Transverse colon (tissue), 4 donors: ENCODE data around the gene AK9. TPM values are rescaled to one million over a fixed set of nuclear protein-coding genes. Genes with fewer than 3 reads are reported as not detected.
"Not testable (repeated sequence)": the region's sequence is repeated elsewhere in the genome, so short reads cannot be mapped to it uniquely, and the experiment has no call there.

Experiments
- DNase-seq: peaks from one replicate; pipeline ENCODE4 v3.0.0-alpha.2; 2019
- H3K27ac ChIP-seq, 4 donors: fragments of 200-600 bp; sonication (generic); 2 replicates each; pipeline ENCODE4 v1.5.1; 2016 to 2018; ENCODE audit warnings: inconsistent platforms in 4 of 4
- H3K27me3 ChIP-seq: fragments of 200-600 bp; sonication (generic); 2 replicates; pipeline ENCODE4 v1.5.1; 2017; ENCODE audit warnings: inconsistent platforms
- H3K36me3 ChIP-seq, 4 donors: fragments of 200-600 bp; sonication (generic); 2 replicates each; pipeline ENCODE4 v1.5.1; 2017 to 2019; ENCODE audit warnings: inconsistent platforms in 4 of 4
- H3K4me1 ChIP-seq, 4 donors: fragments of 200-600 bp; sonication (generic); 2 replicates each; pipeline ENCODE4 v1.5.1; 2017 to 2020; ENCODE audit warnings: inconsistent platforms in 4 of 4
- H3K4me3 ChIP-seq, 4 donors: fragments of 200-600 bp; sonication (generic); 1 replicate in 1 of 4; 2 replicates in 3 of 4; pipeline versions ENCODE4 v1.5.1 to v1.6.1; 2017 to 2019; ENCODE audit warnings: inconsistent platforms in 4 of 4
- H3K9me3 ChIP-seq, 2 donors: fragments of 200-600 bp; sonication (generic); 2 replicates each; pipeline ENCODE4 v1.5.1; 2017 to 2019; ENCODE audit warnings: inconsistent platforms in 2 of 2
- EP300 ChIP-seq: sonication (generic); formaldehyde crosslinking; IDR thresholded peaks from one replicate; pipeline ENCODE4 v1.6.1; 2017; ENCODE audit warnings: antibody characterized with exemption, low read depth
- POLR2A ChIP-seq: fragments of 450-650 bp; IDR thresholded peaks from one replicate; pipeline ENCODE4 v1.6.1; 2016; ENCODE audit warnings: antibody characterized with exemption, mild to moderate bottlenecking, moderate library complexity
- POLR2AphosphoS5 ChIP-seq, 3 donors: sonication (generic); formaldehyde crosslinking; IDR thresholded peaks; one replicate each; pipeline ENCODE4 v1.6.1; 2016; ENCODE audit warnings: antibody characterized with exemption in 3 of 3
- WGBS, 2 donors: methylation state at CpG; one replicate each; pipeline ENCODE4 v1.1.5; 2018; ENCODE audit warnings: low coverage in 1 of 2; 5-methylcytosine and 5-hydroxymethylcytosine counted together
- in situ Hi-C, 4 donors: fragments of 200-750 bp; cut with MboI; loops; one replicate each; pipeline versions ENCODE4 v1.15.0 to v1.15.1; 2017; ENCODE audit warnings: low sequenced_read_pairs in 3 of 4, low pct_ligation_motif_present in 1 of 4, low pct_unique_long_range_greater_than_20kb in 1 of 4
- intact Hi-C: fragments of 100-400 bp; cut with DNase I; formaldehyde crosslinking; loops from one replicate; pipeline ENCODE4 v1.15.1; 2023; ENCODE audit warnings: low total_unique reads
- total RNA-seq, 4 donors: library from RNA; depleted of rRNA; stranded (reverse); fragments of >200 nt; gene quantifications; one replicate each; pipeline ENCODE4 v1.1.0, GENCODE V29; 2016
- TF ChIP-seq, protein P1 (sequence below), 5 experiments: fragments of 200-600 bp in 3 of 5; fragments of 450-650 bp in 2 of 5; sonication (generic) in 3 of 5; IDR thresholded peaks; 1 replicate in 2 of 5; 2 replicates in 3 of 5; pipeline ENCODE4 v1.5.1; 2016 to 2017; ENCODE audit warnings: antibody characterized with exemption in 5 of 5, inconsistent platforms in 3 of 5, mild to moderate bottlenecking in 2 of 5, moderate library complexity in 1 of 5

AK9 gene
- total RNA-seq, 4 donors from 2014 or later = 12.0 to 32.0 (median 23.2) TPM

DNA sequence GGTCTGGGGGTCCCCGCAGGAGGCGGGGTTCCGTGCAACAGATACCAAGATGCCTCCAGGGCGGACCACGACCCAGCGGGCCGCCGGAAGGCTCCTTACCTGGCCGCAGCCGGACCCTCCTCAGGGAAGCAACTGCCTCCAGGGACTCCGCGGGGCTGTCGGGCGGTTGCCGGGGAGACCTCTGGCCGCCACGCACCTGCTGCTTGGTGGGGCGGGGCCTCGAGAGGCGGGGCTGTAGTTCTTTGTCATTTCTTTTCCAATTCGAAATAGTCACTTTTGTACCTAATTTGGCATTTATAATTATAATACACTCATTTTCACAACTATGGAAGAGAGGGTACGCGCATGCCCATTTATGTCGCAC, 647 bp downstream of the AK9 start:
- WGBS, 2 donors = 1% methylated on average over 24 of the region's 24 CpGs; no CpG with 5 or more reads in 1 of the 2 donors
- Histone ChIP-seq H3K9me3 (no peaks in the 10 kb centered on the region), H3K27ac (peak overlapping the region; percentile 86 to 96 (median 92)), H3K27me3 (no peaks in the 10 kb centered on the region), H3K36me3 (no peaks in the 10 kb centered on the region), H3K4me1 (peaks cover 0 to 26% (median 21%) of the 10 kb centered on the region in 4 donors), H3K4me3 (peak overlapping the region; percentile 38 to 78 (median 69))
- no peak for TF ChIP-seq EP300
- in situ Hi-C loops (loop anchor here (10.0 to 25.0 kb wide), 4 partner anchors 178 to 704 kb away; partner anchors contain the start of genes PPIL6 (in 1 of the 4) and SMPD2 (in 1 of the 4)), intact Hi-C loops (no loop called here)
- DNase-seq = peak; percentile 83

DNA sequence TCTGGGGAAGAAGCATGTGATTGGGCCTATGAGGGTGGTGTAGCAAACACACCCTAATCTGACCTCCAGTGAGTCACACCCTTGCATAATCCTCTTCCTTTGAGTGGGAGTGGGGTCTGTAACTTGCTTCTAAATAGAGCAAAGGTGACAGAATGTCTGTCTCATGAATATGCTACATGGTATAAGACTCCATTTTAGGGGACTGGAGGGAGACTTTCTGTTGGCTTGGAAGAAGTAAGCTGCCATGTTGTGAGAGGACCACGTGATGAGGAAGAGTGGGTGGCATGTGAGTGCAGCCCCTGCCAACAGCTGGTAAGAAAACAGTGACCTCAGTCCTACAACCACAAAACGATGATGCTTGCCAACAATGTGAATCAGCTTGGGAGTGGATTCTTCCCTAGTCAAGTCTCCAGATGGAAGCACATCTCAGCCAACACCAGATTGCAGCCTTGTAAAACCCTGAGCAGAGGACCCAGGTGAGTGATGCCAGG, 3.7 kb downstream of the AK9 start:
- in situ Hi-C loops = loop anchor here in 3 of 4 donors (25.0 kb wide), 3 partner anchors 175 to 500 kb away; partner anchors contain the start of genes PPIL6 (in 1 of the 3) and SMPD2 (in 1 of the 3)
- 22% methylated on average over 2 of the region's 2 CpGs; no CpG with 5 or more reads in 1 of the 2 donors for WGBS, 2 donors

DNA sequence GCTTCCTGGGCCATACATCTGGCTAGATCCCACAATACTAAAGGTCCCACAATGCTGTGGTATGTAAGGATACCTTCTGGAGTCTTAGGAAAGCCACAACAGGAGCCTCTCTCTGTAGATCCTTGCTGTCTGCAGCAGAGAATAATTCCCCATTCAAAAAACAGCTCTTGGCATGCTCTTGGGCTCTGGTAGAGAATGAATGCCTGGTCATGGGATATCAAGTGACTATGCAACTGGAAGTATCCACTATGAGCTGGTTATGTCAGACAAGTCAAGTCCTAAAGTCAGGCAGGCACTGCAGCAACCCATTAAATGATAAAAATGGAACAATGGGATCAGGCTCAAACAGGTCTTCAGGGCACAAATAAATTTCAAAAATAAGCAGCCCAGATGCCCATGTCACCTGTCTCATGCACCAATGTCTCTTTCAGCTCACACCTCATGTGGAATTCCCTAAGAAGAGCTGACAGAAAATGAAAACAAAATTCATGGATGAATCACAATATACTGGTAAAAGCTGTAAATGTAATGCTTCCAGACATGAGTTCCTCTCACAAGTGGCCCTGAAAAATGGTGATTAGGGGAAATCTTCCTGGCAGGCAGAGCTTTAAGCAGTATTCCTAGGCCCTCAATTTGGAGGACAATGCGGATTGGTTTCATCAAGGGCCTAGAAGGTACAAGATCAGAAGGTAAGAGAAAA, 4.3 kb downstream of the AK9 start:
- DNase-seq = no peak
- in situ Hi-C loops = loop anchor here in 3 of 4 donors (25.0 kb wide), 3 partner anchors 174 to 499 kb away; partner anchors contain the start of genes PPIL6 (in 1 of the 3) and SMPD2 (in 1 of the 3)
- no peak overlapping the region for H3K27ac ChIP-seq
- no peaks in the 10 kb centered on the region for H3K36me3 ChIP-seq
- no peaks in the 10 kb centered on the region for H3K9me3 ChIP-seq
- intact Hi-C loops = no loop called here
- WGBS, 2 donors = 96 to 100% methylated on average over 1 of the region's 1 CpG
- peaks cover 0 to 10% (median 9%) of the 10 kb centered on the region in 4 donors for H3K4me1 ChIP-seq
- no peaks in the 10 kb centered on the region for H3K27me3 ChIP-seq
- no peak overlapping the region for H3K4me3 ChIP-seq
- TF ChIP-seq POLR2A = no peak
- TF ChIP-seq EP300 = no peak
- TF ChIP-seq POLR2AphosphoS5 (IDR thresholded peaks at IDR 0.05) = no peak
- TF ChIP-seq, protein P1, sequence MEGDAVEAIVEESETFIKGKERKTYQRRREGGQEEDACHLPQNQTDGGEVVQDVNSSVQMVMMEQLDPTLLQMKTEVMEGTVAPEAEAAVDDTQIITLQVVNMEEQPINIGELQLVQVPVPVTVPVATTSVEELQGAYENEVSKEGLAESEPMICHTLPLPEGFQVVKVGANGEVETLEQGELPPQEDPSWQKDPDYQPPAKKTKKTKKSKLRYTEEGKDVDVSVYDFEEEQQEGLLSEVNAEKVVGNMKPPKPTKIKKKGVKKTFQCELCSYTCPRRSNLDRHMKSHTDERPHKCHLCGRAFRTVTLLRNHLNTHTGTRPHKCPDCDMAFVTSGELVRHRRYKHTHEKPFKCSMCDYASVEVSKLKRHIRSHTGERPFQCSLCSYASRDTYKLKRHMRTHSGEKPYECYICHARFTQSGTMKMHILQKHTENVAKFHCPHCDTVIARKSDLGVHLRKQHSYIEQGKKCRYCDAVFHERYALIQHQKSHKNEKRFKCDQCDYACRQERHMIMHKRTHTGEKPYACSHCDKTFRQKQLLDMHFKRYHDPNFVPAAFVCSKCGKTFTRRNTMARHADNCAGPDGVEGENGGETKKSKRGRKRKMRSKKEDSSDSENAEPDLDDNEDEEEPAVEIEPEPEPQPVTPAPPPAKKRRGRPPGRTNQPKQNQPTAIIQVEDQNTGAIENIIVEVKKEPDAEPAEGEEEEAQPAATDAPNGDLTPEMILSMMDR (IDR thresholded peaks at IDR 0.05) = no peak

More for the DNA sequence above, 3.7 kb downstream of the AK9 start:
- Histone ChIP-seq H3K27me3 (no peaks in the 10 kb centered on the region), H3K9me3 (no peaks in the 10 kb centered on the region), H3K27ac (no peak overlapping the region), H3K36me3 (no peaks in the 10 kb centered on the region), H3K4me3 (no peak overlapping the region), H3K4me1 (peaks cover 0 to 16% (median 15%) of the 10 kb centered on the region in 4 donors)
- no peak for DNase-seq
- intact Hi-C loops = no loop called here
- TF ChIP-seq POLR2A (no peak), POLR2AphosphoS5 (IDR thresholded peaks at IDR 0.05) (no peak), EP300 (no peak)
- TF ChIP-seq, protein P1 (IDR thresholded peaks at IDR 0.05) = no peak

DNA sequence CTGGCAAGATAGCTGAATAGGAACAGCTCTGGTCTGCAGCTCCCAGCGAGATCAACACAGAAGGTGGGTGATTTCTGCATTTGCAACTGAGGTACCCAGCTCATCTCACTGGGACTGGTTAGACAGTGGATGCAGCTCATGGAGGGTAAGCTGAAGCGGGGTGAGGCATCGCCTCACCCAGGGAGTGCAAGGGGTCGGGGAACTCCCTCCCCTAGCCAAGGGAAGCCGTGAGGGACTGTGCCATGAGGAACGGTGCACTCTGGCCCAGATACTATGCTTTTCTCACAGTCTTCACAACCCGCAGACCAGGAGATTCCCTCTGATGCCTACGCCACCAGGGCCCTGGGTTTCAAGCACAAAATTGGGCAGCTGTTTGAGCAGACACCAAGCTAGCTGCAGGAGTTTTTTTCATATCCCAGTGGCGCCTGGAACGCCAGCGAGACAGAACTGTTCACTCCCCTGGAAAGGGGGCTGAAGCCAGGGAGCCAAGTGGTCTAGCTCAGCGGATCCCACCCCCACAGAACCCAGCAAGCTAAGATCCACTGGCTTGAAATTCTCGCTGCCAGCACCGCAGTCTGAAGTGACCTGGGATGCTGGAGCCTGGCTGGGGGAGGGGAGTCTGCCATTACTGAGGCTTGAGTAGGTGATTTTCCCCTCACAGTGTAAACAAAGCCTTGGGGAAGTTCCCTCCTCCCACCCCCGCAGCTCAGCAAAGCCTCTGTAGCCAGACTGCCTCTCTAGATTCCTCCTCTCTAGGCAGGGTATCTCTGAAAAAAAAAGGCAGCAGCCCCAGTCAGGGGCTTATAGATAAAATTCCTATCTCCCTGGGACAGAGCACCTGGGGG, 12.1 kb downstream of the AK9 start:
- DNase-seq, H3K27me3 ChIP-seq, intact Hi-C loops, H3K4me3 ChIP-seq, H3K4me1 ChIP-seq, H3K27ac ChIP-seq, H3K36me3 ChIP-seq, H3K9me3 ChIP-seq: not testable (repeated sequence)
- 85 to 86% methylated on average over 4 to 15 of the region's 15 CpGs for WGBS, 2 donors
- in situ Hi-C loops = loop anchor here in 3 of 4 donors (25.0 kb wide), 3 partner anchors 167 to 492 kb away; partner anchors contain the start of genes PPIL6 (in 1 of the 3) and SMPD2 (in 1 of the 3)

DNA sequence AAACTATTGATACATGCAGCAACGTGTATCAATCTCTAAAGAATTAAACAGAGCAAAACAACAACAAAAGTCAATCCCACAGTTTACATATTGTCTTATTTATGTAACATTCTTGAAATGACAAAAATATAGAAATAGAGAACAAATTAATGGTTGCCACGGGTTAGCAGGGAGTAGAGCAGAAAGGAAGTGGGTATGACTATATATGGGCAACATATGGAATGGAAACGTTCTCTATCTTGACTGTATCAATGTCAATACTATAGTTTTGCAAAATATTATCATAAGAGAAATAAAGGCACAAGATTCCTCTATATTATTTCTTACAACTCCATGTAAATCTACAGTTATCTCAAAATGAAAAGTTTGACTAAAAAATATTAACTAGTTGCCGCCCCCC, 12.8 kb downstream of the AK9 start:
- H3K4me3 ChIP-seq = no peak overlapping the region
- DNase-seq = no peak
- H3K27ac ChIP-seq = no peak overlapping the region
- H3K4me1 ChIP-seq = no peaks in the 10 kb centered on the region
- no peak for TF ChIP-seq EP300
- no peak for TF ChIP-seq POLR2AphosphoS5 (IDR thresholded peaks at IDR 0.05)
- TF ChIP-seq, protein P1 (IDR thresholded peaks at IDR 0.05) = no peak
- TF ChIP-seq POLR2A = no peak
- H3K27me3 ChIP-seq = no peaks in the 10 kb centered on the region
- H3K36me3 ChIP-seq = no peaks in the 10 kb centered on the region
- H3K9me3 ChIP-seq = no peaks in the 10 kb centered on the region
- in situ Hi-C loops = loop anchor here in 3 of 4 donors (25.0 kb wide), 3 partner anchors 166 to 491 kb away; partner anchors contain the start of genes PPIL6 (in 1 of the 3) and SMPD2 (in 1 of the 3)
- 76 to 83% methylated on average over 4 of the region's 4 CpGs for WGBS, 2 donors
- intact Hi-C loops = no loop called here
